ENCODE results near the gene SPECC1L.
"Not testable (repeated sequence)": the region's sequence is repeated elsewhere in the genome, so short reads cannot be mapped to it uniquely, and the experiment has no call there.

SPECC1L gene

GRCh38 chr22:24238101-24238694 is 32.4 kb upstream of the SPECC1L start:
- H3K4me1 ChIP-seq (ENCODE audit: control insufficient read depth in 1 of 2, insufficient read depth in 2 of 2, low read length in 2 of 2) = peaks cover 9 to 11% of the 10 kb centered on the region in 2 experiments
- H3K9me3 ChIP-seq (ENCODE audit: insufficient read depth, low read depth, low read length); H3K27ac ChIP-seq (ENCODE audit: low read depth, low read length); H3K4me2 ChIP-seq (ENCODE audit: low read length); H3K18ac ChIP-seq (ENCODE audit: low read length); H2AK5ac ChIP-seq (ENCODE audit: low read length); H3K4me3 ChIP-seq (ENCODE audit: low read depth, low read length); H2BK120ac ChIP-seq (ENCODE audit: insufficient read depth, low read length, poor library complexity); H3K79me1 ChIP-seq (ENCODE audit: low read length); H3K4ac ChIP-seq (ENCODE audit: low read depth, low read length); H4K8ac ChIP-seq (ENCODE audit: low read depth, low read length); H2BK12ac ChIP-seq (ENCODE audit: low read length); H3K23ac ChIP-seq (ENCODE audit: low read length); H4K12ac ChIP-seq (ENCODE audit: low read depth, low read length); H2BK5ac ChIP-seq (ENCODE audit: low read depth, low read length, poor library complexity); H3K79me2 ChIP-seq (ENCODE audit: control insufficient read depth, insufficient read depth, low read length, poor library complexity); H3K27me3 ChIP-seq (ENCODE audit: insufficient read depth, low read length); H3K9ac ChIP-seq (ENCODE audit: low read length); H4K91ac ChIP-seq (ENCODE audit: low read depth, low read length); H3K14ac ChIP-seq (ENCODE audit: low read length); H3K36me3 ChIP-seq (ENCODE audit: control insufficient read depth in 1 of 2, insufficient read depth in 2 of 2, low read length in 2 of 2); H2AFZ ChIP-seq (ENCODE audit: insufficient read depth, low read length, poor library complexity): not testable (repeated sequence)
- DNase-seq = peak; percentile 51 to 72
- WGBS (ENCODE audit: extremely low coverage, insufficient coverage, insufficient read length) = no CpG with 5 or more reads among the region's 13 CpGs

GRCh38 chr22:24240381-24240780 is 30.2 kb upstream of the SPECC1L start:
- no peak overlapping the region for H3K4me2 ChIP-seq (ENCODE audit: low read length)
- no peak overlapping the region for H3K23ac ChIP-seq (ENCODE audit: low read length)
- H3K79me2 ChIP-seq (ENCODE audit: control insufficient read depth, insufficient read depth, low read length, poor library complexity) = no peaks in the 10 kb centered on the region
- no peak overlapping the region for H2BK120ac ChIP-seq (ENCODE audit: insufficient read depth, low read length, poor library complexity)
- peaks cover 21 to 23% of the 10 kb centered on the region in 2 experiments for H3K4me1 ChIP-seq (ENCODE audit: control insufficient read depth in 1 of 2, insufficient read depth in 2 of 2, low read length in 2 of 2)
- H2BK5ac ChIP-seq (ENCODE audit: low read depth, low read length, poor library complexity) = no peak overlapping the region
- H3K18ac ChIP-seq (ENCODE audit: low read length) = no peak overlapping the region
- no peak for DNase-seq
- H3K14ac ChIP-seq (ENCODE audit: low read length) = no peak overlapping the region
- H3K9ac ChIP-seq (ENCODE audit: low read length) = no peak overlapping the region
- no peak overlapping the region for H3K27ac ChIP-seq (ENCODE audit: low read depth, low read length)
- H3K9me3 ChIP-seq (ENCODE audit: insufficient read depth, low read depth, low read length) = peaks cover 2% of the 10 kb centered on the region
- H4K12ac ChIP-seq (ENCODE audit: low read depth, low read length) = no peak overlapping the region
- H3K27me3 ChIP-seq (ENCODE audit: insufficient read depth, low read length) = no peaks in the 10 kb centered on the region
- no peaks in the 10 kb centered on the region for H3K36me3 ChIP-seq (ENCODE audit: control insufficient read depth in 1 of 2, insufficient read depth in 2 of 2, low read length in 2 of 2)
- no peak overlapping the region for H2BK12ac ChIP-seq (ENCODE audit: low read length)
- H3K4me3 ChIP-seq (ENCODE audit: low read depth, low read length) = no peak overlapping the region
- H2AFZ ChIP-seq (ENCODE audit: insufficient read depth, low read length, poor library complexity) = no peak overlapping the region
- H4K91ac ChIP-seq (ENCODE audit: low read depth, low read length) = no peak overlapping the region
- no peak overlapping the region for H2AK5ac ChIP-seq (ENCODE audit: low read length)
- no CpG with 5 or more reads among the region's 6 CpGs for WGBS (ENCODE audit: extremely low coverage, insufficient coverage, insufficient read length)
- no peak overlapping the region for H3K4ac ChIP-seq (ENCODE audit: low read depth, low read length)
- H4K8ac ChIP-seq (ENCODE audit: low read depth, low read length) = no peak overlapping the region
- peaks cover 9% of the 10 kb centered on the region for H3K79me1 ChIP-seq (ENCODE audit: low read length)

DNA sequence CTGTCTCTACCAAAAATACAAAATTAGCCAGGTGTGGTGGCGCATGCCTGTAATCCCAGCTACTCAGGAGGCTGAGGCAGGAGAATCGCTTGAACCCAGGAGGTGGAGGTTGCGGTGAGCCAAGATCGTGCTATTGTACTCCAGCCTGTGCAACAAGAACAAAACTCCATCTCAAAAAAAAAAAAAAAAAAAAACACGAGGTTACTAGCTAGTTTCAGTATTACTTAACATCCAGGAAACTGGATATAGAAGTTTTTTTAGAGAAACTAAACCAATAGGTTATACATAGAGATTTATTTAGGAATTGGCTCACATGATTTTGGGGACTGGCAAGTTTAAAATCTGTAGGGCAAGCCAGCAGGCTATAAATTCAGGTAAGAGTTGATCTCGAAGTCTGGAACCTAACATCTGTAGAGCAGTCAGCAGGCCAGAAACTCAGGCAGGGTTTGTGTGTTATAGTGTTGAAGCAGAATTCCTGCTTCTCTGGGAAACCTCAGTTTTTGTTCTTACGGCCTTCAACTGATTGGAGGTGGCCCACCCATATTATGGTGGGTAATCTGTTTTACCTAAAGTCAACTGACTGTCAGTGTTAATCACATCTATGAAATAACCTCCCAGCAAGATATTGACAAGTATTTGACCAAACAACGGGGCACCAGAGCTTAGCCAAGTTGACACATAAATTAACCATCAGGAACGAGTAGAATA is 29.5 kb upstream of the SPECC1L start:
- H3K4ac ChIP-seq (ENCODE audit: low read depth, low read length); H3K14ac ChIP-seq (ENCODE audit: low read length); H2BK5ac ChIP-seq (ENCODE audit: low read depth, low read length, poor library complexity); H2AFZ ChIP-seq (ENCODE audit: insufficient read depth, low read length, poor library complexity); H3K9me3 ChIP-seq (ENCODE audit: insufficient read depth, low read depth, low read length); H2AK5ac ChIP-seq (ENCODE audit: low read length); H3K9ac ChIP-seq (ENCODE audit: low read length); H3K4me3 ChIP-seq (ENCODE audit: low read depth, low read length); H4K91ac ChIP-seq (ENCODE audit: low read depth, low read length); DNase-seq; H3K27ac ChIP-seq (ENCODE audit: low read depth, low read length); H3K18ac ChIP-seq (ENCODE audit: low read length); H3K4me2 ChIP-seq (ENCODE audit: low read length); H2BK120ac ChIP-seq (ENCODE audit: insufficient read depth, low read length, poor library complexity); H2BK12ac ChIP-seq (ENCODE audit: low read length); H3K27me3 ChIP-seq (ENCODE audit: insufficient read depth, low read length); H3K36me3 ChIP-seq (ENCODE audit: control insufficient read depth in 1 of 2, insufficient read depth in 2 of 2, low read length in 2 of 2); H4K8ac ChIP-seq (ENCODE audit: low read depth, low read length); H3K79me2 ChIP-seq (ENCODE audit: control insufficient read depth, insufficient read depth, low read length, poor library complexity); H3K23ac ChIP-seq (ENCODE audit: low read length); H4K12ac ChIP-seq (ENCODE audit: low read depth, low read length): not testable (repeated sequence)
- Histone ChIP-seq H3K4me1 (ENCODE audit: control insufficient read depth in 1 of 2, insufficient read depth in 2 of 2, low read length in 2 of 2) (peaks cover 26 to 30% of the 10 kb centered on the region in 2 experiments), H3K79me1 (ENCODE audit: low read length) (peaks cover 14% of the 10 kb centered on the region)
- WGBS (ENCODE audit: extremely low coverage, insufficient coverage, insufficient read length) = no CpG with 5 or more reads among the region's 9 CpGs

DNA sequence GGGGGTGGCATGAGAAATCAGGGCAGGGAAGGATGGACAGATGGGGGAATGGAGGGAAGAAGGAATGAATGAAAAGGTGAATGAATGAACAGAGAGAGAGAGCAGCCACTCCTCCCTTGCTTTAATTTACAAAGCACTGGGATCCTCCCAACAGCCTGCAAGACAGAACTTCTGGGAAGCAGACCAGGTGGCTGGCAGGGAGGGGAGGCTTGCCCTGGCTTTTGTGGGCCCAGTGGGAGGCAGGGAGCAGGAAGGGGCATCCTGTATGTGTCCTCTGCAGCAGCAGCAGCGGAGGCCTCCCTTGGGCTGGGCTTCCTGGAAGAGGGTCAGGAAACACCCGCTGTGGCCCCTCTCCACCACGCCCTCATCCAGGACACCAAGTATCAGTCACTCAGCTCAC is 27.2 kb upstream of the SPECC1L start:
- not testable (repeated sequence) for H4K12ac ChIP-seq (ENCODE audit: low read depth, low read length)

More for the DNA sequence above, 27.2 kb upstream of the SPECC1L start:
- H2BK5ac ChIP-seq (ENCODE audit: low read depth, low read length, poor library complexity); DNase-seq; H2AK5ac ChIP-seq (ENCODE audit: low read length); H3K14ac ChIP-seq (ENCODE audit: low read length); H2AFZ ChIP-seq (ENCODE audit: insufficient read depth, low read length, poor library complexity); H3K27me3 ChIP-seq (ENCODE audit: insufficient read depth, low read length); H3K79me2 ChIP-seq (ENCODE audit: control insufficient read depth, insufficient read depth, low read length, poor library complexity); H3K23ac ChIP-seq (ENCODE audit: low read length); H3K4me3 ChIP-seq (ENCODE audit: low read depth, low read length); H3K4me2 ChIP-seq (ENCODE audit: low read length); H3K27ac ChIP-seq (ENCODE audit: low read depth, low read length); H4K8ac ChIP-seq (ENCODE audit: low read depth, low read length); H3K4ac ChIP-seq (ENCODE audit: low read depth, low read length); H3K9me3 ChIP-seq (ENCODE audit: insufficient read depth, low read depth, low read length); H3K18ac ChIP-seq (ENCODE audit: low read length); H3K9ac ChIP-seq (ENCODE audit: low read length); H3K36me3 ChIP-seq (ENCODE audit: control insufficient read depth in 1 of 2, insufficient read depth in 2 of 2, low read length in 2 of 2): not testable (repeated sequence)
- Histone ChIP-seq H2BK120ac (ENCODE audit: insufficient read depth, low read length, poor library complexity) (peak overlapping the region; percentile 57), H3K4me1 (ENCODE audit: control insufficient read depth in 1 of 2, insufficient read depth in 2 of 2, low read length in 2 of 2) (peaks cover 32 to 35% of the 10 kb centered on the region in 2 experiments), H2BK12ac (ENCODE audit: low read length) (peak overlapping the region; percentile 9), H4K91ac (ENCODE audit: low read depth, low read length) (peak overlapping the region; percentile 76), H3K79me1 (ENCODE audit: low read length) (peaks cover 23% of the 10 kb centered on the region)
- no CpG with 5 or more reads among the region's 3 CpGs for WGBS (ENCODE audit: extremely low coverage, insufficient coverage, insufficient read length)

All from trophoblast cell (in vitro differentiated cells and primary cell).